Neural progenitor cell (in vitro differentiated cells): ENCODE results near the gene FGL2. TPM values are rescaled to one million over a fixed set of nuclear protein-coding genes. Genes with fewer than 3 reads are reported as not detected.

Experiments used
- DNase-seq: peaks from one replicate; pipeline ENCODE4 v3.0.0-alpha.2; 2016; ENCODE audit warnings: low spot score
- H2AFZ ChIP-seq: fragments of 200-600 bp; sonication (generic); replicated peaks from 2 replicates; pipeline ENCODE4 v1.6.1; 2016; ENCODE audit warnings: antibody characterized with exemption
- H3F3A ChIP-seq: fragments of 200-600 bp; sonication (generic); 2 replicates; pipeline ENCODE4 v1.6.1; 2016; ENCODE audit warnings: antibody characterized with exemption, low read depth
- H3K27ac ChIP-seq: fragments of 200-600 bp; sonication (generic); 2 replicates; pipeline ENCODE4 v1.5.1; 2016; ENCODE audit warnings: mild to moderate bottlenecking
- H3K27me3 ChIP-seq: fragments of 200-600 bp; sonication (generic); 2 replicates; pipeline ENCODE4 v1.6.1; 2016; ENCODE audit warnings: mild to moderate bottlenecking, moderate library complexity
- H3K36me3 ChIP-seq: fragments of 200-600 bp; sonication (generic); 2 replicates; pipeline ENCODE4 v1.5.1; 2016
- H3K4me1 ChIP-seq: fragments of 200-600 bp; sonication (generic); 2 replicates; pipeline ENCODE4 v1.6.1; 2016; ENCODE audit warnings: mixed run types
- H3K4me2 ChIP-seq: fragments of 200-600 bp; sonication (generic); 2 replicates; pipeline ENCODE4 v1.6.1; 2016
- H3K4me3 ChIP-seq: fragments of 200-600 bp; sonication (generic); 2 replicates; pipeline ENCODE4 v1.5.1; 2016
- H3K79me2 ChIP-seq: fragments of 200-600 bp; sonication (generic); 2 replicates; pipeline ENCODE4 v1.6.1; 2016; ENCODE audit warnings: low read depth
- H3K9ac ChIP-seq: fragments of 200-600 bp; sonication (generic); 2 replicates; pipeline ENCODE4 v1.6.1; 2016
- H3K9me3 ChIP-seq: fragments of 200-600 bp; sonication (generic); 2 replicates; pipeline ENCODE4 v1.5.1; 2016; ENCODE audit warnings: low read depth
- H4K20me1 ChIP-seq: fragments of 200-600 bp; sonication (generic); 2 replicates; pipeline ENCODE4 v1.6.1; 2016; ENCODE audit warnings: low read depth
- H3K27ac Mint-ChIP-seq: 3 replicates; pipeline ENCODE4 v1.8.0; 2021; ENCODE audit warnings: mixed read lengths
- H3K27me3 Mint-ChIP-seq: 2 replicates; pipeline ENCODE4 v1.8.0; 2022; ENCODE audit warnings: low read depth, mild to moderate bottlenecking, inconsistent platforms, moderate library complexity, mixed read lengths; ENCODE audit not compliant: insufficient read depth
- H3K36me3 Mint-ChIP-seq: 3 replicates; pipeline ENCODE4 v1.8.0; 2021; ENCODE audit warnings: mixed read lengths
- H3K4me1 Mint-ChIP-seq: 3 replicates; pipeline ENCODE4 v1.8.0; 2021; ENCODE audit warnings: mixed read lengths
- H3K4me3 Mint-ChIP-seq: 3 replicates; pipeline ENCODE4 v1.8.0; 2021; ENCODE audit warnings: mild to moderate bottlenecking, moderate library complexity, mixed read lengths
- H3K9me3 Mint-ChIP-seq: 3 replicates; pipeline ENCODE4 v1.8.0; 2020; ENCODE audit warnings: mixed read lengths
- CTCF ChIP-seq: fragments of 200-600 bp; sonication (generic); IDR thresholded peaks from 2 replicates; pipeline ENCODE4 v1.5.1; 2017; ENCODE audit warnings: antibody characterized with exemption, mild to moderate bottlenecking
- EZH2 ChIP-seq: fragments of 200-600 bp; sonication (generic); IDR thresholded peaks from 2 replicates; pipeline ENCODE4 v1.6.1; 2017; ENCODE audit warnings: antibody characterized with exemption, mild to moderate bottlenecking, moderate library complexity
- EZH2phosphoT487 ChIP-seq: fragments of 200-600 bp; sonication (generic); IDR thresholded peaks from 2 replicates; pipeline ENCODE4 v1.6.1; 2017; ENCODE audit warnings: antibody characterized with exemption
- total RNA-seq: library from RNA; depleted of rRNA; stranded (reverse); fragments of >200 nt; gene quantifications from 2 replicates; pipeline ENCODE4 v1.2.3, GENCODE V29; 2015; ENCODE audit warnings: low replicate concordance

The FGL2 gene, protein sequence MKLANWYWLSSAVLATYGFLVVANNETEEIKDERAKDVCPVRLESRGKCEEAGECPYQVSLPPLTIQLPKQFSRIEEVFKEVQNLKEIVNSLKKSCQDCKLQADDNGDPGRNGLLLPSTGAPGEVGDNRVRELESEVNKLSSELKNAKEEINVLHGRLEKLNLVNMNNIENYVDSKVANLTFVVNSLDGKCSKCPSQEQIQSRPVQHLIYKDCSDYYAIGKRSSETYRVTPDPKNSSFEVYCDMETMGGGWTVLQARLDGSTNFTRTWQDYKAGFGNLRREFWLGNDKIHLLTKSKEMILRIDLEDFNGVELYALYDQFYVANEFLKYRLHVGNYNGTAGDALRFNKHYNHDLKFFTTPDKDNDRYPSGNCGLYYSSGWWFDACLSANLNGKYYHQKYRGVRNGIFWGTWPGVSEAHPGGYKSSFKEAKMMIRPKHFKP
- total RNA-seq, result not detected in 2 replicates

DNA sequence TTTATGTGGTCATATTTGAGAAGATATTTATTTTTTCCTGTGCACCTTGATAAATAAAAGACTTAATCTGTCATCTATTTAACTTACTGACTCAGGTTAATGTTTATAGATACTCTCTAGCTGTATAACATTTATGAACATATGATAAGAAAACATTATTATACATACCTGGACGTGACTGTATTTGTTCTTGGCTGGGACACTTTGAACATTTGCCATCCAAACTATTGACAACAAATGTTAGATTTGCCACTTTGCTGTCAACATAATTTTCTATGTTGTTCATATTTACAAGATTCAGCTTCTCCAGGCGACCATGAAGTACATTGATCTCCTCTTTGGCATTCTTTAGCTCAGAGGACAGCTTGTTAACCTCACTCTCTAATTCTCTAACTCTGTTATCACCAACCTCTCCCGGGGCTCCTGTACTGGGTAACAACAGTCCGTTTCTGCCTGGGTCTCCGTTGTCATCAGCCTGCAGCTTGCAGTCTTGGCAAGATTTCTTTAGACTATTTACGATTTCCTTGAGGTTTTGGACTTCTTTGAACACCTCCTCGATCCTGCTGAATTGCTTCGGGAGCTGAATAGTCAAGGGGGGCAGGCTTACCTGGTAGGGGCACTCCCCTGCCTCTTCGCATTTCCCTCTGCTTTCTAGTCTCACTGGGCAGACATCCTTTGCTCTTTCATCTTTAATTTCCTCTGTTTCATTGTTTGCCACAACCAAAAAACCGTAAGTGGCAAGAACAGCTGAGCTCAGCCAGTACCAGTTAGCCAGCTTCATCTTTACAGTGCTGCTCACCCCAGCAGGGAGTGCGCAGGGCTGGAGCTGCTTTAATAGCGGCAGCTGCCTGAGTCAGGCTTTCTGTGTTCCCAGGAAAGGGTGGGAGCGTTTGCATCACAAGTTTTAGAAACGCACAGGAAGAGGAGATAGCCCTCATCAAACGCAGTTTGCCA is at the start of gene FGL2:
FGL2 (minus strand) TSS at position 807 of the 954 bp plus-strand sequence; CDS start at position 781, 26 bp downstream.
- H3K36me3 ChIP-seq, result no peaks in the 10 kb centered on the region
- H3K27ac ChIP-seq, result no peak within 1 kb of the TSS
- no peaks in the 10 kb centered on the region for H3K9me3 ChIP-seq

DNA sequence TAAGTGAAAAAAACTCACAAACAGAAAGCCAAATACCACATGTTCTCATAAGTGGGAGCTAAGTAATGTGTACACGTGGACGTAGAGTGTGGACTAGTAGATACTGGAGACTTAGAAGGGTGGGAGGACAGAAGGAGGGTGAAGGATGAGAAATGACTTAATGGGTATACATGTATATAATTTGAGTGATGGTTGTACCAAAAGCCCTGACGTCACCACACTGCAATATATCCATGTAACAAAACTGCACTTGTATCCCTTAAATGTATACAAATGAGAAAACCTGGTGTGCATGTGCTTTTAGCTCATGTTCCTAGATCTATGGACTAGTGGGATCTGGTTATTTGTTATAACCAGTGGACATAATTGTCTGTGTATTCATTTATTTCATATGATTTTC is 48.5 kb upstream of the FGL2 start:
- no peaks in the 10 kb centered on the region for H3F3A ChIP-seq
- H2AFZ ChIP-seq, result no peak overlapping the region
- TF ChIP-seq EZH2phosphoT487 (no peak), EZH2 (no peak), CTCF (no peak)
- no peak overlapping the region for H3K4me2 ChIP-seq
- H3K4me1 Mint-ChIP-seq, result no peaks in the 10 kb centered on the region
- no peak for DNase-seq
- H3K4me3 ChIP-seq, result no peak overlapping the region
- H3K9ac ChIP-seq, result no peak overlapping the region
- no peak overlapping the region for H3K4me3 Mint-ChIP-seq
- H3K36me3 Mint-ChIP-seq, result no peaks in the 10 kb centered on the region
- no peak overlapping the region for H3K27ac ChIP-seq
- H3K4me1 ChIP-seq, result no peaks in the 10 kb centered on the region
- H4K20me1 ChIP-seq, result no peaks in the 10 kb centered on the region
- no peaks in the 10 kb centered on the region for H3K36me3 ChIP-seq
- H3K27me3 Mint-ChIP-seq, result no peaks in the 10 kb centered on the region
- H3K9me3 ChIP-seq, result no peaks in the 10 kb centered on the region
- H3K27me3 ChIP-seq, result no peaks in the 10 kb centered on the region
- no peak overlapping the region for H3K27ac Mint-ChIP-seq
- no peaks in the 10 kb centered on the region for H3K9me3 Mint-ChIP-seq
- no peaks in the 10 kb centered on the region for H3K79me2 ChIP-seq

More for the DNA sequence above, at the start of gene FGL2:
- peaks cover 9% of the 10 kb centered on the region for H3K4me1 Mint-ChIP-seq
- no peaks in the 10 kb centered on the region for H3F3A ChIP-seq
- H3K4me3 Mint-ChIP-seq, result peak within 1 kb of the TSS; percentile 64
- H3K36me3 Mint-ChIP-seq, result no peaks in the 10 kb centered on the region
- H2AFZ ChIP-seq, result peak within 1 kb of the TSS; percentile 86
- H3K27me3 ChIP-seq, result peaks cover 4% of the 10 kb centered on the region
- no peaks in the 10 kb centered on the region for H3K27me3 Mint-ChIP-seq
- peaks cover 17% of the 10 kb centered on the region for H3K4me1 ChIP-seq
- H3K79me2 ChIP-seq, result no peaks in the 10 kb centered on the region
- TF ChIP-seq EZH2phosphoT487 (no peak), CTCF (no peak), EZH2 (no peak)
- H4K20me1 ChIP-seq, result no peaks in the 10 kb centered on the region
- no peak within 1 kb of the TSS for H3K27ac Mint-ChIP-seq
- DNase-seq, result peak; percentile 74
- H3K9me3 Mint-ChIP-seq, result no peaks in the 10 kb centered on the region
- H3K4me3 ChIP-seq, result peak within 1 kb of the TSS; percentile 46
- peak within 1 kb of the TSS; percentile 80 for H3K4me2 ChIP-seq
- H3K9ac ChIP-seq, result no peak within 1 kb of the TSS

DNA sequence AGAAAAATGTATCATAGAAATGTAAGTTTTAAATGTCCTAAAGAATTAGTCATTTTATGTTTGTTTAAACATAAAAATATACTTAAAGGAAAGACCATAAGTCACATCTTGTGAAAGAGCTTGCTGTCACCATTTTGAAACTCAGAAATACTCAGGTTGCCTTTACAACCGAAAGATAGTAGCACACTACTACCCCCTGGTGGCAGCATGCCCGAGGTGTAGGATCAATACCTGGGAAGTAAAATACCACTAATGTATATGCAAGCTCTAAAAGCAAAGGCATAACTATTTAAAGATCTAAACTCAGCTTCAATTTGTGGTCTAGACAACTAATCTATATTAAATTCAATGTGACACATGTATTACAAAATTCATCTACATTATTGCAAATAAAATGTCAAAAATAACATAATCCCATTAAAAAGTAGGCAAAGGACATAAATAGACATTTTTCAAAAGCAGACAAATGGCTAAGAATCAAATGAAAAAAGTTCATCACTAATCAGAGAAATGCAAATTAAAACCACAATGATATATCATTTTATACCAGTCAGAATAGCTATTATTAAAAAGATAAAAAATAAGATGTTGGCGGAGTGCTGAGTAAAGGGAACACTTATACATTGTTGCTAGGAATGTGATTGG is 47.7 kb upstream of the FGL2 start:
- no peak overlapping the region for H3K4me3 ChIP-seq

More for the DNA sequence above, 47.7 kb upstream of the FGL2 start:
- no peak overlapping the region for H3K27ac ChIP-seq
- no peaks in the 10 kb centered on the region for H3K9me3 ChIP-seq
- Mint-ChIP-seq H3K4me1 (no peaks in the 10 kb centered on the region), H3K4me3 (no peak overlapping the region), H3K36me3 (no peaks in the 10 kb centered on the region), H3K9me3 (no peaks in the 10 kb centered on the region), H3K27ac (no peak overlapping the region), H3K27me3 (no peaks in the 10 kb centered on the region)
- TF ChIP-seq CTCF, result peak; percentile 95
- no peak for TF ChIP-seq EZH2
- H3K4me2 ChIP-seq, result no peak overlapping the region
- no peaks in the 10 kb centered on the region for H3K79me2 ChIP-seq
- no peak overlapping the region for H3K9ac ChIP-seq
- no peaks in the 10 kb centered on the region for H3F3A ChIP-seq
- no peaks in the 10 kb centered on the region for H4K20me1 ChIP-seq
- no peaks in the 10 kb centered on the region for H3K36me3 ChIP-seq
- peaks cover 8% of the 10 kb centered on the region for H3K4me1 ChIP-seq
- H2AFZ ChIP-seq, result no peak overlapping the region
- H3K27me3 ChIP-seq, result no peaks in the 10 kb centered on the region
- peak; percentile 88 for DNase-seq
